ENCODE results near the gene VCAM1. TPM values are rescaled to one million over a fixed set of nuclear protein-coding genes. Genes with fewer than 3 reads are reported as not detected.

VCAM1 gene
- not detected in 2 replicates for total RNA-seq

GRCh38 chr1:100719490-100719889 is at the start of gene VCAM1:
VCAM1 (plus strand) TSS chr1:100719742; CDS start chr1:100719861, 119 bp downstream.

Other genes starting within 250 kb of the VCAM1 start
- not detected in 2 replicates for gene GPR88, start 181.6 kb upstream of the VCAM1 start, total RNA-seq
- 7.3 and 9.5 TPM in 2 replicates for gene EXTL2, start 175.1 kb downstream of the VCAM1 start, total RNA-seq
- gene SLC30A7, start 176.3 kb downstream of the VCAM1 start, total RNA-seq, result 16.6 and 21.8 TPM in 2 replicates

Data from hair follicular keratinocyte (primary cell).